ENCODE measurements around the gene IL12RB1. TPM values are rescaled to one million over a fixed set of nuclear protein-coding genes. Genes with fewer than 3 reads are reported as not detected.

IL12RB1 gene
- total and polyA plus RNA-seq, 2 donors (not counting 3 experiments of a cell fraction or from before 2014, with no cell fraction given) = not detected

GRCh38 chr19:18123819-18124218 lies 37.1 kb upstream of the IL12RB1 start:
- Histone ChIP-seq H3K79me2 (ENCODE audit: control insufficient read depth, insufficient read depth, low read length) (no peaks in the 10 kb centered on the region), H3K4me3 (replicated peaks in 1 of 3; ENCODE audit: insufficient read depth in 1 of 3, low read depth in 1 of 3, low read length in 3 of 3) (no peak overlapping the region), H4K20me1 (replicated peaks; ENCODE audit: control insufficient read depth, extremely low read depth, insufficient read depth, low read length) (no peaks in the 10 kb centered on the region), H3K4me2 (ENCODE audit: insufficient read depth, low read length) (no peak overlapping the region), H3K27me3 (ENCODE audit: control insufficient read depth in 2 of 2, insufficient read depth in 2 of 2, low read length in 2 of 2) (no peaks in the 10 kb centered on the region), H3K27ac (ENCODE audit: insufficient read depth, low read depth, low read length) (no peak overlapping the region), H3K9ac (replicated peaks; ENCODE audit: extremely low read depth, insufficient read depth, low read length) (no peak overlapping the region), H2AFZ (ENCODE audit: low read depth, low read length) (no peak overlapping the region), H3K9me1 (replicated peaks; ENCODE audit: control insufficient read depth, extremely low read depth, insufficient read depth, low read length) (no peaks in the 10 kb centered on the region), H3K36me3 (ENCODE audit: control insufficient read depth in 2 of 2, extremely low read depth in 1 of 2, insufficient read depth in 2 of 2, low read length in 2 of 2) (no peaks in the 10 kb centered on the region), H3K9me3 (replicated peaks; ENCODE audit: control insufficient read depth, insufficient read depth, low read length) (no peaks in the 10 kb centered on the region), H3K4me1 (ENCODE audit: control insufficient read depth, extremely low read depth, insufficient read depth, low read length) (no peaks in the 10 kb centered on the region)
- ChIA-PET CTCF (interaction anchor here (6.2 kb wide), 1 partner anchor 11 kb away, joined by 34 read pairs; no protein-coding TSS in a partner anchor), POLR2A (no interaction called here)
- BruUV-seq (replicated peaks) = no TSS peak
- intact Hi-C loops (cut with micrococcal nuclease) = no loop called here
- dilution Hi-C loops (cut with MboI; ENCODE audit: extremely low pct_ligation_motif_present, low sequenced_read_pairs) = no loop called here
- FAIRE-seq (no peak), DNase-seq (ENCODE audit: low read depth, low spot score) (no peak)
- TF ChIP-seq MAX (IDR thresholded peaks at IDR 0.05; ENCODE audit: insufficient read depth, insufficient read length) (no peak), EZH2 (IDR thresholded peaks at IDR 0.05; ENCODE audit: borderline replicate concordance, low read depth, low read length, severe bottlenecking) (no peak), POLR2AphosphoS5 (IDR thresholded peaks at IDR 0.05; ENCODE audit: insufficient read depth, low read depth, low read length) (no peak), JUN (IDR thresholded peaks at IDR 0.05; ENCODE audit: borderline replicate concordance, insufficient read depth, insufficient read length, low read depth) (no peak), POLR2A (IDR thresholded peaks at IDR 0.05; ENCODE audit: low read depth, low read length) (no peak), CTCF (IDR thresholded peaks at IDR 0.05; ENCODE audit: extremely low read depth in 1 of 2, insufficient read depth in 1 of 2, low read depth in 1 of 2, low read length in 2 of 2) (no peak)

Measured in endothelial cell of umbilical vein (primary cell).